Measurements from ENCODE around the gene ITPK1.
"Not testable (repeated sequence)": the region's sequence is repeated elsewhere in the genome, so short reads cannot be mapped to it uniquely, and the experiment has no call there.

The ITPK1 gene

GRCh38 chr14:93121030-93121834 lies 5.5 kb upstream of the ITPK1 start:
- Histone ChIP-seq H3K4me1 (ENCODE audit: control insufficient read depth, insufficient read depth, low read length) (peaks cover 7% of the 10 kb centered on the region), H3K9ac (ENCODE audit: low read length) (no peak overlapping the region), H3K9me3 (ENCODE audit: control insufficient read depth, low read length) (no peaks in the 10 kb centered on the region), H3K4me3 (ENCODE audit: low read length) (no peak overlapping the region), H3K27me3 (ENCODE audit: control insufficient read depth, insufficient read depth, low read length) (no peaks in the 10 kb centered on the region), H3K36me3 (ENCODE audit: control insufficient read depth, insufficient read depth, low read length) (no peaks in the 10 kb centered on the region)

- H3K4me1 ChIP-seq (ENCODE audit: control insufficient read depth, insufficient read depth, low read length) = peaks cover 7% of the 10 kb centered on the region
- H3K9ac ChIP-seq (ENCODE audit: low read length) = no peak overlapping the region
- H3K9me3 ChIP-seq (ENCODE audit: control insufficient read depth, low read length) = no peaks in the 10 kb centered on the region
- no peaks in the 10 kb centered on the region for H3K27me3 ChIP-seq (ENCODE audit: control insufficient read depth, insufficient read depth, low read length)
- H3K4me3 ChIP-seq (ENCODE audit: low read length) = no peak overlapping the region
- no peaks in the 10 kb centered on the region for H3K36me3 ChIP-seq (ENCODE audit: control insufficient read depth, insufficient read depth, low read length)
These were observed 4.8 kb upstream of the ITPK1 start for GRCh38 chr14:93120517-93120916.

GRCh38 chr14:93116676-93117200 lies 1.0 kb upstream of the ITPK1 start:
- H3K27me3 ChIP-seq (ENCODE audit: control insufficient read depth, insufficient read depth, low read length) = no peaks in the 10 kb centered on the region
- peak overlapping the region; percentile 66 for H3K4me3 ChIP-seq (ENCODE audit: low read length)
- peaks cover 27% of the 10 kb centered on the region for H3K4me1 ChIP-seq (ENCODE audit: control insufficient read depth, insufficient read depth, low read length)

GRCh38 chr14:93115069-93115820 lies 480 bp downstream of the ITPK1 start:
- Histone ChIP-seq H3K27me3 (ENCODE audit: control insufficient read depth, insufficient read depth, low read length) (no peaks in the 10 kb centered on the region), H3K4me3 (ENCODE audit: low read length) (peak overlapping the region; percentile 68), H3K4me1 (ENCODE audit: control insufficient read depth, insufficient read depth, low read length) (peaks cover 28% of the 10 kb centered on the region), H3K9me3 (ENCODE audit: control insufficient read depth, low read length) (no peaks in the 10 kb centered on the region), H3K9ac (ENCODE audit: low read length) (peak overlapping the region; percentile 75), H3K36me3 (ENCODE audit: control insufficient read depth, insufficient read depth, low read length) (no peaks in the 10 kb centered on the region)

More at GRCh38 chr14:93116676-93117200, 1.0 kb upstream of the ITPK1 start:
- Histone ChIP-seq H3K9me3 (ENCODE audit: control insufficient read depth, low read length) (no peaks in the 10 kb centered on the region), H3K36me3 (ENCODE audit: control insufficient read depth, insufficient read depth, low read length) (no peaks in the 10 kb centered on the region), H3K9ac (ENCODE audit: low read length) (peak overlapping the region; percentile 96)

GRCh38 chr14:93114713-93115068 lies 1.0 kb downstream of the ITPK1 start:
- Histone ChIP-seq H3K4me1 (ENCODE audit: control insufficient read depth, insufficient read depth, low read length) (peaks cover 28% of the 10 kb centered on the region), H3K27me3 (ENCODE audit: control insufficient read depth, insufficient read depth, low read length) (no peaks in the 10 kb centered on the region), H3K9ac (ENCODE audit: low read length) (peak overlapping the region; percentile 75), H3K36me3 (ENCODE audit: control insufficient read depth, insufficient read depth, low read length) (no peaks in the 10 kb centered on the region), H3K9me3 (ENCODE audit: control insufficient read depth, low read length) (no peaks in the 10 kb centered on the region), H3K4me3 (ENCODE audit: low read length) (peak overlapping the region; percentile 68)

- peak overlapping the region; percentile 75 for H3K9ac ChIP-seq (ENCODE audit: low read length)
- H3K36me3 ChIP-seq (ENCODE audit: control insufficient read depth, insufficient read depth, low read length) = no peaks in the 10 kb centered on the region
- no peaks in the 10 kb centered on the region for H3K27me3 ChIP-seq (ENCODE audit: control insufficient read depth, insufficient read depth, low read length)
- H3K9me3 ChIP-seq (ENCODE audit: control insufficient read depth, low read length) = no peaks in the 10 kb centered on the region
- peak overlapping the region; percentile 68 for H3K4me3 ChIP-seq (ENCODE audit: low read length)
- H3K4me1 ChIP-seq (ENCODE audit: control insufficient read depth, insufficient read depth, low read length) = peaks cover 28% of the 10 kb centered on the region
These were observed 1.5 kb downstream of the ITPK1 start for GRCh38 chr14:93114068-93114710.

GRCh38 chr14:93113678-93114067 lies 2.1 kb downstream of the ITPK1 start:
- H3K36me3 ChIP-seq (ENCODE audit: control insufficient read depth, insufficient read depth, low read length) = no peaks in the 10 kb centered on the region
- no peaks in the 10 kb centered on the region for H3K9me3 ChIP-seq (ENCODE audit: control insufficient read depth, low read length)
- no peaks in the 10 kb centered on the region for H3K27me3 ChIP-seq (ENCODE audit: control insufficient read depth, insufficient read depth, low read length)
- H3K9ac ChIP-seq (ENCODE audit: low read length) = peak overlapping the region; percentile 75
- peaks cover 28% of the 10 kb centered on the region for H3K4me1 ChIP-seq (ENCODE audit: control insufficient read depth, insufficient read depth, low read length)
- H3K4me3 ChIP-seq (ENCODE audit: low read length) = no peak overlapping the region

- Histone ChIP-seq H3K9me3 (ENCODE audit: control insufficient read depth, low read length) (no peaks in the 10 kb centered on the region), H3K27me3 (ENCODE audit: control insufficient read depth, insufficient read depth, low read length) (no peaks in the 10 kb centered on the region), H3K9ac (ENCODE audit: low read length) (no peak overlapping the region), H3K4me3 (ENCODE audit: low read length) (no peak overlapping the region), H3K4me1 (ENCODE audit: control insufficient read depth, insufficient read depth, low read length) (peaks cover 28% of the 10 kb centered on the region), H3K36me3 (ENCODE audit: control insufficient read depth, insufficient read depth, low read length) (no peaks in the 10 kb centered on the region)
These were observed 2.6 kb downstream of the ITPK1 start for GRCh38 chr14:93112891-93113677.

GRCh38 chr14:93111541-93111940 lies 4.2 kb downstream of the ITPK1 start:
- peaks cover 38% of the 10 kb centered on the region for H3K4me1 ChIP-seq (ENCODE audit: control insufficient read depth, insufficient read depth, low read length)
- H3K9ac ChIP-seq (ENCODE audit: low read length); H3K27me3 ChIP-seq (ENCODE audit: control insufficient read depth, insufficient read depth, low read length); H3K9me3 ChIP-seq (ENCODE audit: control insufficient read depth, low read length); H3K36me3 ChIP-seq (ENCODE audit: control insufficient read depth, insufficient read depth, low read length); H3K4me3 ChIP-seq (ENCODE audit: low read length): not testable (repeated sequence)

GRCh38 chr14:93110856-93111419 lies 4.8 kb downstream of the ITPK1 start:
- no peaks in the 10 kb centered on the region for H3K27me3 ChIP-seq (ENCODE audit: control insufficient read depth, insufficient read depth, low read length)
- no peak overlapping the region for H3K4me3 ChIP-seq (ENCODE audit: low read length)
- H3K36me3 ChIP-seq (ENCODE audit: control insufficient read depth, insufficient read depth, low read length) = no peaks in the 10 kb centered on the region
- peaks cover 40% of the 10 kb centered on the region for H3K4me1 ChIP-seq (ENCODE audit: control insufficient read depth, insufficient read depth, low read length)
- no peak overlapping the region for H3K9ac ChIP-seq (ENCODE audit: low read length)
- no peaks in the 10 kb centered on the region for H3K9me3 ChIP-seq (ENCODE audit: control insufficient read depth, low read length)
